ENCODE data around the gene ZP1.
A peak's percentile ranks its signal among the peaks of the same experiment; 100 is the strongest.
"Not testable (repeated sequence)": the region's sequence is repeated elsewhere in the genome, so short reads cannot be mapped to it uniquely, and the experiment has no call there.

The ZP1 gene

GRCh38 chr11:60866911-60867870 is at the start of gene ZP1:
Gene ZP1, plus strand, starts transcription at chr11:60867542. Its CDS starts 20 bp downstream, at chr11:60867562.
- peak; percentile 48 for DNase-seq

- DNase-seq = no peak
These were observed 49.3 kb upstream of the ZP1 start for GRCh38 chr11:60818057-60818456.

GRCh38 chr11:60821827-60822599 is 45.3 kb upstream of the ZP1 start:
- no peak for DNase-seq

- not testable (repeated sequence) for DNase-seq
These were observed 43.5 kb upstream of the ZP1 start for GRCh38 chr11:60823745-60824306.

GRCh38 chr11:60825118-60825517 is 42.2 kb upstream of the ZP1 start:
- no peak for DNase-seq

- no peak for DNase-seq
These were observed 41.6 kb upstream of the ZP1 start for GRCh38 chr11:60825790-60826189.

GRCh38 chr11:60830478-60831142 is 36.7 kb upstream of the ZP1 start:
- DNase-seq = no peak

- peak; percentile 89 for DNase-seq
These were observed 36.2 kb upstream of the ZP1 start for GRCh38 chr11:60831143-60831500.

- DNase-seq = no peak
These were observed 35.8 kb upstream of the ZP1 start for GRCh38 chr11:60831501-60832079.

- DNase-seq = no peak
These were observed 32.4 kb upstream of the ZP1 start for GRCh38 chr11:60834742-60835533.

- no peak for DNase-seq
These were observed 31.9 kb upstream of the ZP1 start for GRCh38 chr11:60835534-60835846.

GRCh38 chr11:60836866-60837515 is 30.4 kb upstream of the ZP1 start:
- DNase-seq = no peak

GRCh38 chr11:60838132-60838531 is 29.2 kb upstream of the ZP1 start:
- no peak for DNase-seq

- no peak for DNase-seq
These were observed 26.6 kb upstream of the ZP1 start for GRCh38 chr11:60840470-60841430.

GRCh38 chr11:60841797-60842667 is 25.3 kb upstream of the ZP1 start, which contains the start of gene CCDC86:
Gene CCDC86, plus strand, starts transcription at chr11:60842113. Its CDS starts 12 bp downstream, at chr11:60842125.
- DNase-seq = peak; percentile 100

- DNase-seq = no peak
These were observed 24.4 kb upstream of the ZP1 start for GRCh38 chr11:60842668-60843600.

- no peak for DNase-seq
These were observed 23.1 kb upstream of the ZP1 start for GRCh38 chr11:60844045-60844869.

Data from activated CD8-positive, alpha-beta memory T cell treated with anti-CD3 and anti-CD28 coated beads, Interleukin-2, amount 50 U/mL, for 48 hours (primary cell).